NB4 (cell line): ENCODE data around the gene RBFOX1.

Experiments used
- CTCF ChIP-seq: IDR thresholded peaks from one replicate; pipeline ENCODE4 v1.5.1; 2012; ENCODE audit warnings: low read depth, low read length
- MAX ChIP-seq: IDR thresholded peaks from 2 replicates; pipeline ENCODE4 v1.6.1; 2011; ENCODE audit warnings: low read depth, low read length
- MYC ChIP-seq: IDR thresholded peaks from 2 replicates; pipeline ENCODE4 v1.6.1; 2011; ENCODE audit warnings: low read depth, low read length
- POLR2A ChIP-seq: IDR thresholded peaks from 2 replicates; pipeline ENCODE4 v1.6.1; 2011; ENCODE audit warnings: mild to moderate bottlenecking; ENCODE audit not compliant: insufficient read length; ENCODE audit errors: extremely low read depth

- TF ChIP-seq POLR2A (no peak), CTCF (no peak), MAX (no peak), MYC (no peak)
These were observed 185.5 kb downstream of the RBFOX1 start for GRCh38 chr16:7518158-7518557.
